GM19043 (cell line): Measurements from ENCODE around the gene HAPSTR1.
A peak's percentile ranks its signal among the peaks of the same experiment; 100 is the strongest.
"Not testable (repeated sequence)": the region's sequence is repeated elsewhere in the genome, so short reads cannot be mapped to it uniquely, and the experiment has no call there.

Experiments used
- ATAC-seq: cut with Tn5 transposase; IDR thresholded peaks from one replicate; pipeline ENCODE4 v1.9.1; 2021; ENCODE audit warnings: low read depth; ENCODE audit not compliant: unreplicated experiment

Gene HAPSTR1

DNA sequence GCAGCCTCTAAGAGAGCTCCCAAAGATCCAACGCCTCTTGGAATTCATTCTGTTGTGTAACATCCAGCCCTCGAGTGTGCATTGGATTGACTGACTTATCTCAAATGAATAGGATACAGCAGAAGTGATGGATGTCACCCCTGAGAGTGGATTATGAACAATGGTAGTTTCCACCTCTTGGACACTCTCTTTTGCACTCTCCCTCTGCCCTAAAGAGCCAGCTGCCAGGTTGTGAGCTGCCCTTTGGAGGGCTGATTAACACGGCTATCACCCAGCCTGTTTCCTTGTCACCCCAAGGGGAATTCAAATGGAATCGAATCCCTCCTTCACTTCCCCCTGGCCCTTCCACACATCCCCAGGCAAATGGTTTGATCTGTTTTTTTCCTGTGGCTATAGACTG lies 21.2 kb upstream of the HAPSTR1 start:
- ATAC-seq, result no peak

- no peak for ATAC-seq
Measured at GRCh38 chr16:9071377-9071776, 20.1 kb upstream of the HAPSTR1 start.

DNA sequence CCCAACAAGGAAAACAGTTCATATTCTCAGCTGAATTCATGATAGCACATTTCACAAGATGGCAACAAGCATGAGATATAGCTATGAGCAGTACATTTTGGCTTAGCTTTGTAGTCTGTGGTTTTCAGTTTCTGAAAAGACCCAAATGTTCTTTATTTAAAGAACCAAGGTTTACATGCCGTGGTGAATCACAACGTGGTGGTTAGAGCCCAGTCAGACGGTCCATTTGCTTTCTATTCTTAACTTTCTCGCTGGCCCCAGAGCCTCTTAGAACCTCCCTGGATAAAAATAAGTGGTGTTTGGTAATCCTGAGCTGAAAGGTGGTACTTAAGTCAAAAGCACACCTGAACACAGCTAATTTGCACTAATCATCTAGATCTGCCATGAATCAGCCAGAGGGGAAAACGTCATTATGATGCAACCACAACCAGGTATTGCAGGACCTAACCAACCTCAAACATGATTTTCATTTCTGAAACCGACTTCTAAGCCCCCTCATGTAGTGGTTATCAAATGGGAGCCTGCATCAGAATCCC lies 18.6 kb upstream of the HAPSTR1 start:
- peak; percentile 45 for ATAC-seq

GRCh38 chr16:9075299-9076071 lies 16.0 kb upstream of the HAPSTR1 start:
- ATAC-seq, result no peak

DNA sequence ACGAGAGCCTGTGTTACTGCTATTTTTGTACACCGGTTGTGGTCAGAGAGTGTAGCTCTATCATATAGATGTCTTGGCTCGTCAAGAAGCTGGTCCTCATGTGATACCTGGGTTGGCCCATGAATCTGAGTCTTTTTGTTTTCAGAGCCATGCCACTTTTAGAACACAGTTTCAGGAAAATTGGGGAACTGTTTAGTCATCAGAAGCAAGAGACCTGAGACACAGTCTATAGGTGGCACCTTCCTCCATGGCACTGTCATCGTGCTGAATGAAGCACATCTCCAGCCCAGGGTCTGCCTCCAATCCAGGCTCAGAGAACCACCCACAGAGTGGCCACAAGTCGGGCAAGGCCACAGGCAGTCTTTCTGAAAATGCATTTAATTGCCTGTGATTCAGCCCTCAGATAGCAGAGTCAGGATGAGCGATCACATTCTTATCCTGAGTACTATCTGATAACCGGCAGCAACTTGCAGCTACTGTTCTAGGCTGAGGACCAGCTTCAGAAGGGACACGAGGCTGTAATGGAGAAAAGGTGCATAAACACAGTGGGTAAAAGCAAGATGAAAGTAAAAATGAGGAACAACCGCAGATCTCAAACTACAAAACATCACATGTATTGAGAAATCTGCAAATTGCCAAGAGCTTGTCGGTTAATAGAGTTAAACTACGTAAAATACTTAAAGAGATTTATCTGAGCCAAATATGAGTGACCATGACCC lies 14.2 kb upstream of the HAPSTR1 start:
- ATAC-seq, result no peak

- not testable (repeated sequence) for ATAC-seq
Measured at GRCh38 chr16:9078467-9079429, 12.7 kb upstream of the HAPSTR1 start.

DNA sequence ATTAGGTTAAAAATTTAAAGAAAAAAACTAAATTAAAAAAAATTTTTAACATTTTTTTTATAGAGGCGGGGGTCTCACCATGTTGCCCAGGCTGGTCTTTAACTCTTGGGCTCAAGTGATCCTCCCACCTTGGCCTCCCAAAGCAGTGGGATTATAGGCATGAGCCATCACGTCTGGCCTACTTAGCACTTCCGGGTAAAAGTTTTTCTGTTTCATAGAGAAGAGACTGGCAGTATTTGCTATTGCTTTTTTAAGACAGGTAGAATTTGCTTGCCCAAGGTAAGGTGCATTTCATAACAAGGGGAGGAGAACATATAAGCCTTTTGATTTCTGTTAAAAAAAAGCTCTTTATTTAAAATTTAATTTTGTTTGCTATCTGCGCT lies 12.0 kb upstream of the HAPSTR1 start:
- no peak for ATAC-seq

GRCh38 chr16:9081158-9081557 lies 10.3 kb upstream of the HAPSTR1 start:
- ATAC-seq, result no peak

GRCh38 chr16:9081843-9082242 lies 9.6 kb upstream of the HAPSTR1 start:
- no peak for ATAC-seq

DNA sequence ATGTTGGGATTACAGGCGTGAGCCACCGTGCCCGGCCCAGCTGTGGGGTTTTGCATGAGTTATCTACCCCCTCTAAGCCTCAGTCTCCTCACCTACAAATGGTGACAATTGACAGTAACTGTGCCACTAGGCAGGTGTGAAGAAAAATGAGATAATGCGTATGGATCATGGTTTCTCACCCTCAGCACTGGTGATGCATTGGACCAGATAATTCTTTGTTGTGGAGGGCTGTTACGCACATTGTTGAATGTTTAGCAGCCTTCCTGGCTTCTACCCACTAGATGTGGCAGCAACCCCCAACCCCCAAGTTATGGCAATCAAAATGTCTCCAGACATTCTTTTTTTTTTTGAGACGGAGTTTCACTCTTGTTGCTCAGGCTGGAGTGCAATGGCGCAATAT lies 9.0 kb upstream of the HAPSTR1 start:
- no peak for ATAC-seq

DNA sequence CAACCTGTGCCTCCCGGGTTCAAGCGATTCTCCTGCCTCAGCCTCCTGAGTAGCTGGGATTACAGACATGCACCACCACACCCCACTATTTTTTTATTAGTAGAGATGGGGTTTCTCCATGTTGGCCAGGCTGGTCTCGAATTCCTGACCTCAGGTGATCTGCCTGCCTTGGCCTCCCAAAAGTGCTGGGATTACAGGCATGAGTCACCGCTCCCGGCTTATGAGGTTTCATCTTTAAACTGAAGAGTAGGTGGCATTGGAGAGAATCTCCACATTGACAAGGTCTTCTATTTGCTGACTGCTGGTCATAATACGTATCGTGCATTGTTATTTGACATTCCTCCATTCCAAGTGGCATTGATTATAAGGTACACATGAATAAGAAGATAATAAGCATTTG lies 3.7 kb upstream of the HAPSTR1 start:
- ATAC-seq, result not testable (repeated sequence)

- ATAC-seq, result no peak
Measured at GRCh38 chr16:9088848-9089247, 2.6 kb upstream of the HAPSTR1 start.

DNA sequence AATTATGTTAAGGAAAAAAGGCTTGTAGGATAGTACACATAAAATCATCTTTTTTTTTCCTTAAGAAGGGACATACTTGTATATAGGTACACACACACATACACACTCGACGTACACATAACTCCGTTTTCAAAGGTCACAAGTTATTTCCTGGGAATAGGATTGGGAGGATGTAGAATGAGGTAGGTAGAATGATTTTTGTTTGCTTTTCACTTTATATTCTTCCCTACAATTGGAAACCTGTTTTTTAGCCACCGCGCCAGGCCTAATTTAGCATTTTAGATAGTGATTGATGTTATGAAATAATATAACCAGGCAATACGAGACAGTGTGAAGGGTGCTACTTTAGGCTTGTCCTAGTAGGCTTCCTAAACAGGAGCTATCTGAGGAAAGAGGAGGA lies 1.8 kb upstream of the HAPSTR1 start:
- ATAC-seq, result no peak

DNA sequence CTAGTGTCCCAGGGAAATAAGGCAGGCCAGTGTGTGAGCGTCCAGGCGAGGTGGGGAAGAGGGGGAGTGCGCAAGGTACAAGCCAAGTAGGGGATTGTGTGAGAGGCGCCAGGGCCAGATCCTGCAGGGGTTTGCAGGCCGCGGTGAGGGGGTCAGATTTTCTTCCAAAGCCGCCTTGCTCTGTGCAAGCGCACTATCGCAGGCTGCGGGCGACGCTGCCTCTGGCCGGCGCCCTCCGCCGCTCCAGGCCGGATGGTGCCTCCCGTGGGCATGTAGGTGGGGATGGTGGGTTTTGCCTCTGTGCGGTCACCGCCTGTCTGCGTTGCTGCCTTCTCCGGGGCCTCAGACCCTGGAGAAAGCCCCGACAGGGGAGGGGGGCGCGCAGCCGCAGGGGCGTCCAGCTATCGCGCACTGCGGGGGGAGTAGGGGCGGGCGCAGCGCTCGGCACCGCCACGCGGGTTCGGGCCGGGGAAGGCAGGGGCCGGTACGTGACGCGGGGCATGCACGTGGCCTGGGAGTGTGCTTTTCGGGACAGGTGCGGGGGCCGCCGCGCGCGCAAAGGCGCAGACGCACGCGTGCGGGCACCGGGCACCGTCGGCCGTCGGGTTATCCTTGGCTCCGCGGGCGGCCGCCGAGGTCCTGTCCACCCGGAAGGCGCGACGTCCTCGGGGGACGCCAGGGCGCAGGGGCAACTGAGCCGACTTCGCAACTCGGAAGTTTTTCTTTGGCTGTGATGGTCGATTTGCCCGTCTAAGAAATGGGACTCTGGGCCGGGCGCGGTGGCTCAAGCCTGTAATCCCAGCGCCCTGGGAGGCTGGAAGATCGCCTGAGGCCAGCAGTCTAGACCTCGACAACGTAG lies 1.1 kb upstream of the HAPSTR1 start:
- ATAC-seq, result no peak

- peak; percentile 12 for ATAC-seq
Measured at GRCh38 chr16:9091867-9092281, 430 bp downstream of the HAPSTR1 start.

- no peak for ATAC-seq
Measured at GRCh38 chr16:9092282-9092977, 986 bp downstream of the HAPSTR1 start.

DNA sequence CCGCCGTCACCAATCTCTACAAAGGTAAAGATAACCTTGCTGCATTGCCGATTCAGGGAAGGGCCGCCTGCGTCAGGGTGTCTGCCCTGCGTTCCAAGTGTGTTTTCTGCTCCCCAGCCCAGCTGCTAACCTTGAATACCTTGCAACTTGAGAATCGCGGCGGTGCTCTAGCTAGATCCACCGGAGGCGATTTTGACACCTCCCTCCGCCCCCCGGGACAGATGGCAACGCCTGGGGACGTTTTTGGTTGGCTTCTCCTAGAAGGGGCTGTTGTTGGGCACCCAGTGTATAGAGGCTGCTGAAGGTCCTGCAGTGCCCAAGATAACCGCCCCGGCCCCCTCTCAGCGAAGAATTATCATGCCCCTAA lies 1.5 kb downstream of the HAPSTR1 start:
- ATAC-seq, result no peak

DNA sequence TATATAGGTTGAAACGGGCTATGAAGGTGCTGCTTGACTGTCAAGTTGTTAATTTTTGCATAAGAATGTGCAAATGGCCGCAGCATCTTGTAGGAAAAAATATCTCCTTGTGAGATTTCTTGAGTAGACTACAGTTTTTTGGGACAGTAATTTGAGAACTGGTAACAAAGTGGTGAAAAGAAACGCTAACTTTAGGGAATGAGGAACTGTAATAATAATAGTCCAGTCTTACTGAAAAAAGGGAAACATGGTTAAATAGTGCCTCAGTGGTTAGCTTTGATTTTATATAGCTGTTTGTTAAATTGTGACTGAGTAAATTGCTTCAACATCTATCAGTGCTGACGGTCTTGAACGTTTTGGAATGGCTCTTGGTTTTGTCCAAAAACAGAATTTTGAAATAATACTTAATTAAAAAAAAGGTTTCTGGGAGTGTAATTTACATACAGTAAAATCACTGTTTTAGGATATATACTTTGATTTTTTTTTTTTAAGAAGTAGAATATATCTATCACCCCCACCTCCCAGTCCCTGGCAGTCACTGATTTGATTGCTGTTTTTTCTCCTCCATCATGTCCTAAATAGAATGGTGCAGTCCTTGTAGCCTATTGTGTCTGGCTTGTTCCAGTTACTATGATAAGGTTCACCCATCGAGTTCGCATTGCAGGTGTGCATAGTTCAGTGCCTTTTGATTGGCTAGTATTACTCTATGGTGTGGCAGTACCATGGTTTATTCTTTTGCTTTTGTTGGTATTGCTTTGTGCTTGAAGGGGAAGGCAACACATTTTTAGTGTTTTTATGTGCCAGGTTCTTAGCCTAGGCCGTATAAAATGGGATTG lies 2.8 kb downstream of the HAPSTR1 start:
- no peak for ATAC-seq
